ENCODE results near the gene RAB26. TPM values are rescaled to one million over a fixed set of nuclear protein-coding genes. Genes with fewer than 3 reads are reported as not detected.

Gene RAB26
- total and polyA plus RNA-seq, 4 donors: 1.9 to 3.9 (median 3.0) TPM

DNA sequence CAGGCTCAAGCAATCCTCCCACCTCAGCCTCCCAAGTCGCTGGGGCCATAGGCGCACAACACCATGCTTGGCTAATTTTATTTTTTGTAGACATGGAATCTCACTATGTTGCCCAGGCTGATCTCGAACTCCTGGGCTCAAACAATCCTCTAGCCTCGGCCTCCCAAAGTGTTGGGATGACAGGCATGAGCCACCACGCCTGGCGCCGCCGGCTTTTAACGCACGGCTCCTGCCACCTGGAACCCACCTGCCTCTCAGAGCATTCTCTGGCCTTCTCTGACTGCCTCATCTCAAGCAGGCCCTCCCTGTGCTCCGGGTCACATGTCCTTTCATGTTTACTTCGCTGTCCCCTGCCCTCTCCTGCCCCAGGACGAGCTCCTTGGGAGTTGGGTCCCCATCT is 37.6 kb downstream of the RAB26 start:
- H3K4me3 ChIP-seq (ENCODE audit: low read depth in 1 of 3, low read length in 3 of 3): no peak overlapping the region
- H3K27me3 ChIP-seq (ENCODE audit: control insufficient read depth in 4 of 4, insufficient read depth in 4 of 4, low read length in 3 of 4): no peaks in the 10 kb centered on the region
- TF ChIP-seq HNF4A (conservative IDR thresholded peaks at IDR 0.05) (no peak), GABPA (IDR thresholded peaks at IDR 0.05 in 1 of 2, conservative IDR thresholded peaks at IDR 0.05 in 1 of 2) (no peak), YY1 (IDR thresholded peaks at IDR 0.05) (no peak), HNF4G (IDR thresholded peaks at IDR 0.05) (no peak), RAD21 (IDR thresholded peaks at IDR 0.05) (no peak), SP1 (IDR thresholded peaks at IDR 0.05) (no peak), TAF1 (conservative IDR thresholded peaks at IDR 0.05) (no peak), FOXA1 (IDR thresholded peaks at IDR 0.05) (no peak), RXRA (IDR thresholded peaks at IDR 0.05) (no peak), NR2F2 (IDR thresholded peaks at IDR 0.05) (no peak), EGR1 (IDR thresholded peaks at IDR 0.05; ENCODE audit: low read depth in 2 of 2) (no peak), FOXA2 (IDR thresholded peaks at IDR 0.05) (no peak), JUND (IDR thresholded peaks at IDR 0.05) (no peak)
- TF ChIP-seq, protein P1, sequence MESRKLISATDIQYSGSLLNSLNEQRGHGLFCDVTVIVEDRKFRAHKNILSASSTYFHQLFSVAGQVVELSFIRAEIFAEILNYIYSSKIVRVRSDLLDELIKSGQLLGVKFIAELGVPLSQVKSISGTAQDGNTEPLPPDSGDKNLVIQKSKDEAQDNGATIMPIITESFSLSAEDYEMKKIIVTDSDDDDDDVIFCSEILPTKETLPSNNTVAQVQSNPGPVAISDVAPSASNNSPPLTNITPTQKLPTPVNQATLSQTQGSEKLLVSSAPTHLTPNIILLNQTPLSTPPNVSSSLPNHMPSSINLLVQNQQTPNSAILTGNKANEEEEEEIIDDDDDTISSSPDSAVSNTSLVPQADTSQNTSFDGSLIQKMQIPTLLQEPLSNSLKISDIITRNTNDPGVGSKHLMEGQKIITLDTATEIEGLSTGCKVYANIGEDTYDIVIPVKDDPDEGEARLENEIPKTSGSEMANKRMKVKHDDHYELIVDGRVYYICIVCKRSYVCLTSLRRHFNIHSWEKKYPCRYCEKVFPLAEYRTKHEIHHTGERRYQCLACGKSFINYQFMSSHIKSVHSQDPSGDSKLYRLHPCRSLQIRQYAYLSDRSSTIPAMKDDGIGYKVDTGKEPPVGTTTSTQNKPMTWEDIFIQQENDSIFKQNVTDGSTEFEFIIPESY (IDR thresholded peaks at IDR 0.05): no peak
- TF ChIP-seq, protein P2, sequence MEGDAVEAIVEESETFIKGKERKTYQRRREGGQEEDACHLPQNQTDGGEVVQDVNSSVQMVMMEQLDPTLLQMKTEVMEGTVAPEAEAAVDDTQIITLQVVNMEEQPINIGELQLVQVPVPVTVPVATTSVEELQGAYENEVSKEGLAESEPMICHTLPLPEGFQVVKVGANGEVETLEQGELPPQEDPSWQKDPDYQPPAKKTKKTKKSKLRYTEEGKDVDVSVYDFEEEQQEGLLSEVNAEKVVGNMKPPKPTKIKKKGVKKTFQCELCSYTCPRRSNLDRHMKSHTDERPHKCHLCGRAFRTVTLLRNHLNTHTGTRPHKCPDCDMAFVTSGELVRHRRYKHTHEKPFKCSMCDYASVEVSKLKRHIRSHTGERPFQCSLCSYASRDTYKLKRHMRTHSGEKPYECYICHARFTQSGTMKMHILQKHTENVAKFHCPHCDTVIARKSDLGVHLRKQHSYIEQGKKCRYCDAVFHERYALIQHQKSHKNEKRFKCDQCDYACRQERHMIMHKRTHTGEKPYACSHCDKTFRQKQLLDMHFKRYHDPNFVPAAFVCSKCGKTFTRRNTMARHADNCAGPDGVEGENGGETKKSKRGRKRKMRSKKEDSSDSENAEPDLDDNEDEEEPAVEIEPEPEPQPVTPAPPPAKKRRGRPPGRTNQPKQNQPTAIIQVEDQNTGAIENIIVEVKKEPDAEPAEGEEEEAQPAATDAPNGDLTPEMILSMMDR (IDR thresholded peaks at IDR 0.05; ENCODE audit: low read depth, low read length, missing input control): no peak
- TF ChIP-seq, protein P3, sequence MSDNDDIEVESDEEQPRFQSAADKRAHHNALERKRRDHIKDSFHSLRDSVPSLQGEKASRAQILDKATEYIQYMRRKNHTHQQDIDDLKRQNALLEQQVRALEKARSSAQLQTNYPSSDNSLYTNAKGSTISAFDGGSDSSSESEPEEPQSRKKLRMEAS (IDR thresholded peaks at IDR 0.05): no peak
- TF ChIP-seq, protein P4, sequence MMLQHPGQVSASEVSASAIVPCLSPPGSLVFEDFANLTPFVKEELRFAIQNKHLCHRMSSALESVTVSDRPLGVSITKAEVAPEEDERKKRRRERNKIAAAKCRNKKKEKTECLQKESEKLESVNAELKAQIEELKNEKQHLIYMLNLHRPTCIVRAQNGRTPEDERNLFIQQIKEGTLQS (IDR thresholded peaks at IDR 0.05): no peak
- TF ChIP-seq, protein P5, sequence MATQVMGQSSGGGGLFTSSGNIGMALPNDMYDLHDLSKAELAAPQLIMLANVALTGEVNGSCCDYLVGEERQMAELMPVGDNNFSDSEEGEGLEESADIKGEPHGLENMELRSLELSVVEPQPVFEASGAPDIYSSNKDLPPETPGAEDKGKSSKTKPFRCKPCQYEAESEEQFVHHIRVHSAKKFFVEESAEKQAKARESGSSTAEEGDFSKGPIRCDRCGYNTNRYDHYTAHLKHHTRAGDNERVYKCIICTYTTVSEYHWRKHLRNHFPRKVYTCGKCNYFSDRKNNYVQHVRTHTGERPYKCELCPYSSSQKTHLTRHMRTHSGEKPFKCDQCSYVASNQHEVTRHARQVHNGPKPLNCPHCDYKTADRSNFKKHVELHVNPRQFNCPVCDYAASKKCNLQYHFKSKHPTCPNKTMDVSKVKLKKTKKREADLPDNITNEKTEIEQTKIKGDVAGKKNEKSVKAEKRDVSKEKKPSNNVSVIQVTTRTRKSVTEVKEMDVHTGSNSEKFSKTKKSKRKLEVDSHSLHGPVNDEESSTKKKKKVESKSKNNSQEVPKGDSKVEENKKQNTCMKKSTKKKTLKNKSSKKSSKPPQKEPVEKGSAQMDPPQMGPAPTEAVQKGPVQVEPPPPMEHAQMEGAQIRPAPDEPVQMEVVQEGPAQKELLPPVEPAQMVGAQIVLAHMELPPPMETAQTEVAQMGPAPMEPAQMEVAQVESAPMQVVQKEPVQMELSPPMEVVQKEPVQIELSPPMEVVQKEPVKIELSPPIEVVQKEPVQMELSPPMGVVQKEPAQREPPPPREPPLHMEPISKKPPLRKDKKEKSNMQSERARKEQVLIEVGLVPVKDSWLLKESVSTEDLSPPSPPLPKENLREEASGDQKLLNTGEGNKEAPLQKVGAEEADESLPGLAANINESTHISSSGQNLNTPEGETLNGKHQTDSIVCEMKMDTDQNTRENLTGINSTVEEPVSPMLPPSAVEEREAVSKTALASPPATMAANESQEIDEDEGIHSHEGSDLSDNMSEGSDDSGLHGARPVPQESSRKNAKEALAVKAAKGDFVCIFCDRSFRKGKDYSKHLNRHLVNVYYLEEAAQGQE (IDR thresholded peaks at IDR 0.05): no peak
- H3K27ac ChIP-seq (ENCODE audit: low read depth in 1 of 2, low read length in 2 of 2): no peak overlapping the region
- H3K9ac ChIP-seq (ENCODE audit: low read depth in 1 of 2, low read length in 2 of 2): no peak overlapping the region
- no peak for DNase-seq (ENCODE audit: low spot score)
- 94% methylated on average over 13 of the region's 13 CpGs for WGBS
- no peaks in the 10 kb centered on the region for H3K9me3 ChIP-seq (ENCODE audit: control insufficient read depth in 4 of 4, low read length in 3 of 4)
- H3K36me3 ChIP-seq (ENCODE audit: control insufficient read depth in 4 of 4, insufficient read depth in 3 of 4, low read depth in 1 of 4, low read length in 3 of 4): no peaks in the 10 kb centered on the region
- H3K4me1 ChIP-seq (ENCODE audit: control insufficient read depth in 4 of 4, insufficient read depth in 4 of 4, low read length in 3 of 4): no peaks in the 10 kb centered on the region

Data from liver (tissue), 9 donors.